K562 (cell line): ENCODE data around the gene USP2. TPM values are rescaled to one million over a fixed set of nuclear protein-coding genes. Genes with fewer than 3 reads are reported as not detected.
A peak's percentile ranks its signal among the peaks of the same experiment; 100 is the strongest.

Experiments used
- GATAD2A ChIP-seq: fragments of 450-650 bp; IDR thresholded peaks from 2 replicates; pipeline ENCODE4 v1.6.1; 2017
- KLF6 ChIP-seq: fragments of 250-450 bp; sonication (Bioruptor Pico); IDR thresholded peaks from 2 replicates; pipeline ENCODE4 v1.4.0; 2020; ENCODE audit warnings: mild to moderate bottlenecking, moderate library complexity, borderline replicate concordance
- NR2C2 ChIP-seq, 2 experiments: fragments of 200-800 bp in 1 of 2; sonication (Bioruptor generic) in 1 of 2; sonication (generic) in 1 of 2; formaldehyde crosslinking in 1 of 2; IDR thresholded peaks; 2 replicates each; pipeline versions ENCODE4 v1.6.1 to v1.8.0; 2016 to 2022; ENCODE audit warnings: mild to moderate bottlenecking in 1 of 2, missing compliant biosample characterization in 1 of 2, missing genetic modification characterization in 1 of 2, missing genetic modification reagents in 1 of 2
- PCBP2 ChIP-seq: fragments of 200-400 bp; formaldehyde crosslinking; IDR thresholded peaks from 2 replicates; pipeline ENCODE4 v1.6.1; 2018; ENCODE audit warnings: low read length, low read depth, mild to moderate bottlenecking, moderate library complexity; ENCODE audit not compliant: poor library complexity, severe bottlenecking
- PHB2 ChIP-seq: fragments of 450-650 bp; IDR thresholded peaks from 2 replicates; pipeline ENCODE4 v1.6.1; 2017; ENCODE audit warnings: low read depth
- POLR2A ChIP-seq: fragments of 450-650 bp; conservative IDR thresholded peaks from 2 replicates; pipeline ENCODE4 v1.6.1; 2016
- POLR2AphosphoS2 ChIP-seq: IDR thresholded peaks from 2 replicates; pipeline ENCODE4 v1.6.1; 2012; ENCODE audit warnings: low read length, improper control_type of control experiment
- RFX1 ChIP-seq: fragments of 450-650 bp; IDR thresholded peaks from 2 replicates; pipeline ENCODE4 v1.6.1; 2016; ENCODE audit warnings: mild to moderate bottlenecking, moderate library complexity
- SAP30 ChIP-seq: fragments of 200-600 bp; sonication (generic); IDR thresholded peaks from 2 replicates; pipeline ENCODE4 v1.6.1; 2012; ENCODE audit warnings: borderline replicate concordance, low read depth, mild to moderate bottlenecking, moderate library complexity, low read length, control low read depth, inconsistent platforms; ENCODE audit not compliant: insufficient read depth, poor library complexity, severe bottlenecking
- SP2 ChIP-seq: IDR thresholded peaks from 2 replicates; pipeline ENCODE4 v1.6.1; 2011; ENCODE audit warnings: mild to moderate bottlenecking, low read depth, low read length, moderate library complexity; ENCODE audit not compliant: poor library complexity, severe bottlenecking; ENCODE audit errors: extremely low read depth
- SRSF3 ChIP-seq: fragments of 200-400 bp; formaldehyde crosslinking; IDR thresholded peaks from 2 replicates; pipeline ENCODE4 v1.6.1; 2016; ENCODE audit warnings: mild to moderate bottlenecking, low read length, moderate library complexity; ENCODE audit not compliant: insufficient read depth
- ZBTB49 ChIP-seq: sonication (generic); formaldehyde crosslinking; IDR thresholded peaks from 2 replicates; pipeline ENCODE4 v1.8.0; 2022; ENCODE audit warnings: missing genetic modification reagents, mild to moderate bottlenecking, borderline replicate concordance
- ZNF133 ChIP-seq: fragments of 250-450 bp; sonication (Bioruptor Pico); IDR thresholded peaks from 2 replicates; pipeline ENCODE4 v1.4.0; 2020; ENCODE audit warnings: mild to moderate bottlenecking
- polyA plus RNA-seq, 8 experiments: library from polyadenylated mRNA; depleted of rRNA in 4 of 8; stranded (reverse) in 5 of 8; unstranded in 3 of 8; fragments of >200 nt; fragmentation: Nextera tagmentation in 2 of 8; fragmentation: Illumina TruSeq in 1 of 8; extraction: Ambion mirVana in 2 of 8; extraction: Trizol in 1 of 8; gene quantifications; 2 replicates each; pipeline versions ENCODE4 v1.2.1 to v1.2.3, GENCODE V29; 2011 to 2014; ENCODE audit warnings: inconsistent platforms in 1 of 8, missing spikeins in 1 of 8
- total RNA-seq, 7 experiments: library from RNA; depleted of rRNA in 6 of 7; stranded (reverse); fragments of >200 nt in 6 of 7; fragmentation: Illumina TruSeq in 2 of 7; extraction: Trizol in 2 of 7; gene quantifications; 2 replicates each; pipeline versions ENCODE4 v1.2.1 to v1.2.3, GENCODE V29; 2011 to 2021; ENCODE audit warnings: low replicate concordance in 1 of 7
- TF ChIP-seq, protein P1 (sequence below): IDR thresholded peaks from 2 replicates; pipeline ENCODE4 v1.6.1; 2011; ENCODE audit not compliant: insufficient read length; ENCODE audit errors: extremely low read depth
- TF ChIP-seq, protein P2 (sequence below): fragments of 250-450 bp; sonication (Bioruptor Pico); IDR thresholded peaks from 2 replicates; pipeline ENCODE4 v1.5.1; 2021; ENCODE audit warnings: mild to moderate bottlenecking
- TF ChIP-seq, protein P3 (sequence below): fragments of 450-650 bp; IDR thresholded peaks from 2 replicates; pipeline ENCODE4 v1.6.1; 2018; ENCODE audit not compliant: partially characterized antibody

The USP2 gene
- total and polyA plus RNA-seq, 9 of the 15 experiments (the other 6 are each of a cell fraction or from before 2014, with no cell fraction given), result 2.8 to 16.9 (median 3.9) TPM

DNA sequence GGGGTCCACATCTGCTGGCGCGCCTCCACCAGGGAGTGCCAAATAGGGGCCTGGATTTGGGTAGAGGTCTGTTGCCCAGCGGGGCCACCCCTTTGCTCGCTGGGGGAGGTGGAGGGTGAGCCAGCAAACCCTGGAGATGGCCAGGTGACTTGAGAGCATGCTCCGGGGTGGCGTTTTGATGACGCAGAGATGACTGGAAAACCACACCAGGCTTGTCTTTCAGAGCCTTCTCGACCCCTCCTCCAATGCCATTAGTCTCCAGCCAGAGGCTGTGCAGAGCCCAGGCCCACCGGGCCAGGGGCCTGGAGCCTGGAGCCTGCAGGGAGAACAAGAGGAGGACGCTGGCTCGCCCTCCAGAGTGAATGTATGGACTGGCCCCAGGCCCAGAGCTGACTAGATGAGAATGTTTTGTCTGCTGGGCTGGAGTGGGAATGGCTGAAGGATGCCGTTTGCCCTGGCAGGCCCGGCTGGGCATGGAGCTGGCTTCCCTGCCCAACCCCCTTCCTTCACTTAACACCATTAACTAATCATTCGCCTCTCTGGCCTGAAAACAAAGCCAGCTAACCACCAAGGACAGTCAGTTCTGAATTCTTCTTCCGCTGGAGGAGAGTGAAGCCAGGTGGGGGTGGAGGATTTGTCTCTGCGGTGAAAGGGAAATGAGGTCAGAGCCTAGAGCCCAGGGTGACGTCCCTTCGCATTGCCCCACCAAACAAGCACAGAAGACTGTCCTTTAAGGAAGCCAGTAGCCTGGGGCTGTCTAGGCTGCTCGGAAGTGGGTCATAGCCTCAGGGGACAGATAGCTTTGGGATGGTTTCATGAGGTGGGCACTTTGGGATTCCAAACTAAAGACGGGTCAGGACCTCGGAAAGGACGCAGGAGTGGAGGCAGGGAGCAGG is 63.0 kb downstream of the USP2 start (continued):
- TF ChIP-seq PCBP2 (no peak), SAP30 (no peak), SRSF3 (no peak), POLR2A (peak; percentile 87), RFX1 (no peak), POLR2AphosphoS2 (no peak; the same call in 1 of the 2 replicates), SP2 (no peak), GATAD2A (peak; percentile 29; the same call in 1 of the 2 replicates), ZNF133 (CRISPR knock-in tag) (no peak), PHB2 (no peak), ZBTB49 (CRISPR knock-in tag) (no peak), NR2C2 (CRISPR knock-in tag; IDR thresholded peaks at IDR 0.05) (0 out of 2 replicates have a peak, but pooled peaks have one; percentile 42), NR2C2 (tag; IDR thresholded peaks at IDR 0.05) (peak; percentile 48; the same call in 1 of the 2 replicates), KLF6 (CRISPR knock-in tag) (no peak)
- TF ChIP-seq, protein P1, sequence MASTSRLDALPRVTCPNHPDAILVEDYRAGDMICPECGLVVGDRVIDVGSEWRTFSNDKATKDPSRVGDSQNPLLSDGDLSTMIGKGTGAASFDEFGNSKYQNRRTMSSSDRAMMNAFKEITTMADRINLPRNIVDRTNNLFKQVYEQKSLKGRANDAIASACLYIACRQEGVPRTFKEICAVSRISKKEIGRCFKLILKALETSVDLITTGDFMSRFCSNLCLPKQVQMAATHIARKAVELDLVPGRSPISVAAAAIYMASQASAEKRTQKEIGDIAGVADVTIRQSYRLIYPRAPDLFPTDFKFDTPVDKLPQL, result no peak
- TF ChIP-seq, protein P2, sequence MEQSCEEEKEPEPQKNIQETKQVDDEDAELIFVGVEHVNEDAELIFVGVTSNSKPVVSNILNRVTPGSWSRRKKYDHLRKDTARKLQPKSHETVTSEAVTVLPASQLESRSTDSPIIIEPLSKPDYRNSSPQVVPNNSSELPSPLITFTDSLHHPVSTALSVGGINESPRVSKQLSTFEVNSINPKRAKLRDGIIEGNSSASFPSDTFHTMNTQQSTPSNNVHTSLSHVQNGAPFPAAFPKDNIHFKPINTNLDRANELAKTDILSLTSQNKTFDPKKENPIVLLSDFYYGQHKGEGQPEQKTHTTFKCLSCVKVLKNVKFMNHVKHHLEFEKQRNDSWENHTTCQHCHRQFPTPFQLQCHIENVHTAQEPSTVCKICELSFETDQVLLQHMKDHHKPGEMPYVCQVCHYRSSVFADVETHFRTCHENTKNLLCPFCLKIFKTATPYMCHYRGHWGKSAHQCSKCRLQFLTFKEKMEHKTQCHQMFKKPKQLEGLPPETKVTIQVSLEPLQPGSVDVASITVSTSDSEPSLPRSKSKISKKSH, result no peak
- TF ChIP-seq, protein P3, sequence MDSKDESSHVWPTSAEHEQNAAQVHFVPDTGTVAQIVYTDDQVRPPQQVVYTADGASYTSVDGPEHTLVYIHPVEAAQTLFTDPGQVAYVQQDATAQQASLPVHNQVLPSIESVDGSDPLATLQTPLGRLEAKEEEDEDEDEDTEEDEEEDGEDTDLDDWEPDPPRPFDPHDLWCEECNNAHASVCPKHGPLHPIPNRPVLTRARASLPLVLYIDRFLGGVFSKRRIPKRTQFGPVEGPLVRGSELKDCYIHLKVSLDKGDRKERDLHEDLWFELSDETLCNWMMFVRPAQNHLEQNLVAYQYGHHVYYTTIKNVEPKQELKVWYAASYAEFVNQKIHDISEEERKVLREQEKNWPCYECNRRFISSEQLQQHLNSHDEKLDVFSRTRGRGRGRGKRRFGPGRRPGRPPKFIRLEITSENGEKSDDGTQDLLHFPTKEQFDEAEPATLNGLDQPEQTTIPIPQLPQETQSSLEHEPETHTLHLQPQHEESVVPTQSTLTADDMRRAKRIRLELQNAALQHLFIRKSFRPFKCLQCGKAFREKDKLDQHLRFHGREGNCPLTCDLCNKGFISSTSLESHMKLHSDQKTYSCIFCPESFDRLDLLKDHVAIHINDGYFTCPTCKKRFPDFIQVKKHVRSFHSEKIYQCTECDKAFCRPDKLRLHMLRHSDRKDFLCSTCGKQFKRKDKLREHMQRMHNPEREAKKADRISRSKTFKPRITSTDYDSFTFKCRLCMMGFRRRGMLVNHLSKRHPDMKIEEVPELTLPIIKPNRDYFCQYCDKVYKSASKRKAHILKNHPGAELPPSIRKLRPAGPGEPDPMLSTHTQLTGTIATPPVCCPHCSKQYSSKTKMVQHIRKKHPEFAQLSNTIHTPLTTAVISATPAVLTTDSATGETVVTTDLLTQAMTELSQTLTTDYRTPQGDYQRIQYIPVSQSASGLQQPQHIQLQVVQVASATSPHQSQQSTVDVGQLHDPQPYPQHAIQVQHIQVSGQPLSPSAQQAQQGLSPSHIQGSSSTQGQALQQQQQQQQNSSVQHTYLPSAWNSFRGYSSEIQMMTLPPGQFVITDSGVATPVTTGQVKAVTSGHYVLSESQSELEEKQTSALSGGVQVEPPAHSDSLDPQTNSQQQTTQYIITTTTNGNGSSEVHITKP, result peak; percentile 47
